Activated T-cell treated with anti-CD3 and anti-CD28 coated beads, Interleukin-2, amount 50 U/mL, for 48 hours (primary cell): ENCODE results near the gene GRM1.

Experiments
- DNase-seq, 2 experiments: peaks; one replicate each; pipeline ENCODE4 v3.0.0-alpha.2; 2020

Gene GRM1

GRCh38 chr6:146100776-146101175, 71.9 kb downstream of the GRM1 start:
- DNase-seq: no peak

DNA sequence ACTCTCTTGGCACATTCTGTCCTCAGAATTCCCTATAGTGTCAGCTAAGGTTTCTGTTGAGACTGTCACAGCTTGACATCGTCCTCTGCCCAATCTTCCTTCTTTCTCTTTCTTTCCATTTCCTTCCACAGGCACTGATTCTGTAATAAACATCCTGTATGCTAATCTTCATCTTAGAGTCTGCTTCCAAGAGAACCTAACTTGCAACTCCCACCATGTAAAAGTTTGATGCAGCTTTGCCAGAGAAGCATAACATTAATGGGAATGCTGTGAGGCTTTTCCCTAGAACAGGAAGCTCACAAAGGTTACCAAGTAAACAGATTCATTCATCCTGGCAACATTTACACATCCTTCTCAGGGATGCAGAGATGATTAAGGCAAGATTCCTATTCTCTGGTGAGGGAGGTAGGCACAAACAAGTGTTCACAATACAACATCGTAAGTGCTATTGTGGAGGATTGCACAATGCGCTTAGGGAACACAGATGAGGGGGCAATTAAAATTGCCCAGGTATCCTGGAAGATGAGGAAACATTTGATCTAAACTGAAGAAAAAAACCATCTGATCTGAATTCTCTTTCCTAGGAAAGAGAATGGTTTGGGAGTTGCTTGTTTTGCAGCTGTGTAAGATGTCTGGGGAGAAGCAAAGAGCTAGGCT, 74.7 kb downstream of the GRM1 start:
- no peak for DNase-seq

- DNase-seq: no peak
Measured at GRCh38 chr6:146106532-146106931, 77.7 kb downstream of the GRM1 start.

GRCh38 chr6:146110990-146111389, 82.1 kb downstream of the GRM1 start:
- no peak for DNase-seq

GRCh38 chr6:146111881-146112450, 83.1 kb downstream of the GRM1 start:
- no peak for DNase-seq

- no peak for DNase-seq
Measured at GRCh38 chr6:146113084-146113623, 84.3 kb downstream of the GRM1 start.

- no peak for DNase-seq
Measured at GRCh38 chr6:146123616-146124015, 94.8 kb downstream of the GRM1 start.

DNA sequence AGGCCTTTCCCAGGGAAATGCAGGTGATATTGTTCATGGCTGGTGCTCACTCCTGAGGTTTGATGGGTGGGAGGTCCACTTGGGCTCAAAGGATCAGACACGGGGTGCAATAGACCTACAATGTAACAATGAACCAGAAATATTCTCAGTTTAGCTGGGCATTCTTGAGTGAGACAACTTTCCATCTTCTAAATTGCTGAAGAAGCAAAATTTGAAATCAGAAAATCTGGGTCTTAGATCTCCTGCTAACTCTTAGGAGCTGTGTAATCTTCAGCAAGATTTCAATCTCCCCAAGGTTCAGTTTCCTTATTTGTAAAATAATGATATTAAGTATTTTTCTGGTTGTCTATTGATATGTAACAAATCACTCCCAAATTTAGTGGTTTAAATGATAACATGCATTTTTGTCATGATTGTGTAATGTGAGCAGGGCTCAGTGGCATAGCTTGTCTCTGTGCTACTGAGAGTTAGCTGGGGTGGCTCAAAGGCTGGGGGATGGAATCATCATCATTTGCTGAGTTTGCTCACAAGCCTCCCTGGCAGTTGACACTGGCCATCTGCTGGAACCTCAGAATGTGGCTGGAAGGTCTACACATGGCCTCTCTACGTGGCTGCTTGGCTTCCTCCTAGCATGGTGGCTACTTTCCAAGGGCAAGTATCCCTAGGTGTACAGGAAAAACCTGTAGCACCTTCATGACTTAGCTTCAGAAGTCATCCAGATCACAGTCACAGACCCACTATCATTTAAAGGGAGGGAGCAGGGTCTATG, 98.8 kb downstream of the GRM1 start:
- no peak for DNase-seq

GRCh38 chr6:146133866-146134265, 105.0 kb downstream of the GRM1 start:
- DNase-seq: no peak

DNA sequence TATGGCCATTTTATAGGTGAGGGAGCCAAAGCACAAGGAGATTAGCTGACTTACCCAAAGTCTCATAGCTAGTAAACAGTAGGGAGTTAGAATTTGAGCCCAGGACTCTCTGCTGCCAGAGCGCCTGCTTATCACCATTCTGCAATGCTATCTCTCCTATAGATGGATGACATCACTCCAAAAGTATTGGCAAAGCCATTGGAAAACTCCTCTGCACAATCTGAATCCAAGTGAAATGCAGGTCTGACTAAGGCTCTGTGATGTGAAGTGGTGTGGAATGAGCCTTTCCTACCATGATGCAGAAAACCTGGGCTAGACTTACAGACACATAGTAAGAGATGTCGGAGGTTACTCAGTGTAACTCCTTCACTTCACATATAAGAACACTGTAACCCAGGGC, 106.3 kb downstream of the GRM1 start:
- no peak for DNase-seq

DNA sequence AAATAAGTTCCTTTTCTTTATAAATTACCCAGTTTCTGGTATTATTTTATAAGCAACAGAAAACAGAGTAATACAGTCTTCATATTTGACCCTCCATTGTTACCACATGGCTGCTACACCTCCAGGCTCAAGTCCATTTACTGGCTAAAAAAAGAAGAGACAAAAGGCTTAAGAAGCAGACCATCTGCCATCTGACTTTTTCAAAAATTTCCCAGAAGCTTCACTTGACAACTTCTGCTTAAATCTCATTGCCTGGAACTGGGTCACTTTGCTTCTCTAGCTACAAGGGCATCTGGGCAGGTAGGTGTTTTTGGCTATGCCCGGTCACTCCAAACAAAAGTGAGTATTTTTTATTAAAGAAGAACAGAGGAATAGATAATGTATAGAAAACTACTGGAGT, 118.0 kb downstream of the GRM1 start:
- no peak for DNase-seq

GRCh38 chr6:146149770-146150169, 120.9 kb downstream of the GRM1 start:
- no peak for DNase-seq

- no peak for DNase-seq
Measured at GRCh38 chr6:146153040-146153758, 124.3 kb downstream of the GRM1 start.

DNA sequence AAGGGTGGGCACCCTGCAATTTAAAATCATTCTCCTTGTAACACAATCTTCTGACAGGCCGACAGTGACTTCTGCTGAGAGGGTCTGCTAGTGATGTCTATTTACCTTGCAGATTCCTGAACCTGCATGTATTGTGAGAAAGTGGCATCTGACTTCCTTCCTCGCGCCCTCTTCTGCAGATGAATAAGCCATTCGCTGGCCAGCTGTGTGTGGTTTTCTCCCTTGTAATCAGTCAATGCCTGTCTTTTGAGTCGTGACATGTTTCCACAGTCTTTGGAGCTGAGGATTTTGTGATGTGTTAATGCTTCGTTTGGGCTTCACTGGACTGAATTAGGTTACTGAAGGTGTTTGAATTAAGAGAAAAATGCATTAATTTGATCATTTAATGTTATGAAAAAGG, 125.3 kb downstream of the GRM1 start:
- no peak for DNase-seq

- no peak for DNase-seq
Measured at GRCh38 chr6:146161664-146162063, 132.8 kb downstream of the GRM1 start.

DNA sequence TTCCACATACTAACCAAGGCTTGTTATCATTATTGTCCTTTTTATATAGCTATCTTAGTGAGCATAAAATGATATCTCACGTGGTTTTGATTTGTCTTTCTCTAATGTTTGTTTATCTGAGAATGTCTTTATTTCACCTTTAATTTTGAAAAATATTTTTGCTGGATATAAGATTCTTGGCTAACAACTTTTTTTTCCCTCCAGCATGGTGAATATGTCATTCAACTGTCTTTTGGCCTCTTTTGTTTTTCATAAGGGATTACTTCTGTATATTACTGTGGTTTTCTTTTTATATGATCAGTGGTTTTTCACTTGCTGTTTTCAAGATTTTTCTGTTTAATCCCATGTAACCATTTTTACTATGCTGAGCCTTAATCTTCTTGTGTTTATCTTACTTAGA, 141.0 kb downstream of the GRM1 start:
- DNase-seq: no peak

- DNase-seq: no peak
Measured at GRCh38 chr6:146177785-146178184, 148.9 kb downstream of the GRM1 start.

- no peak for DNase-seq
Measured at GRCh38 chr6:146183831-146184230, 155.0 kb downstream of the GRM1 start.

GRCh38 chr6:146184701-146185100, 155.8 kb downstream of the GRM1 start:
- no peak for DNase-seq

GRCh38 chr6:146189131-146189530, 160.3 kb downstream of the GRM1 start:
- no peak for DNase-seq

- no peak for DNase-seq
Measured at GRCh38 chr6:146190581-146190980, 161.7 kb downstream of the GRM1 start.

GRCh38 chr6:146191166-146191565, 162.3 kb downstream of the GRM1 start:
- DNase-seq: no peak

DNA sequence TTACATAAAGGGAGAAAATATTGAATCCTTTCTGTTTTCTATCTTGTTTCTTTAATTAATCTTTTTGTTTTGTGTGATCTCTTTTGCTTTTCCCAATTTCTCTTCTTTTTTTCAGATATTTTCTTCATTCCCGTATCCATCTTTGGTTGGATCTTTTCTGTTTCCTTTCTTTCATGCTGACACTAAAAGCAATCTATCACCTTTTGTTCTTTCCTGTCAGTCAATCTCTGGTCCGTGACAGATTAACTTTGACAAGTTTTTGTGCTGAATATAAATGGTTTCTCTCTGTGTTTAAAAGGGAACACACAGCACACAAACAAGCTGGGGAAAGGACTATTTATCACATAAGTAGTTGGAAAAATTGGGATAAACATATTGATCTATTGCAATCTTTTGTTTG, 162.8 kb downstream of the GRM1 start:
- no peak for DNase-seq
